Epithelial cell of proximal tubule (primary cell): Measurements from ENCODE around the gene MSANTD1. TPM values are rescaled to one million over a fixed set of nuclear protein-coding genes. Genes with fewer than 3 reads are reported as not detected.

Experiments used
- DNase-seq: peaks from one replicate; pipeline ENCODE4 v3.0.0-alpha.2; 2011; ENCODE audit warnings: low read depth
- H3K4me3 ChIP-seq: 2 replicates; pipeline ENCODE4 v1.5.1; 2011; ENCODE audit warnings: low read depth, mild to moderate bottlenecking, low read length
- total RNA-seq: library from RNA; depleted of rRNA; stranded (reverse); fragments of >200 nt; gene quantifications from 2 replicates; pipeline ENCODE4 v1.2.3, GENCODE V29; 2015
- TF ChIP-seq, protein P1 (sequence below): conservative IDR thresholded peaks from 2 replicates; pipeline ENCODE4 v1.5.1; 2012; ENCODE audit warnings: low read depth, mild to moderate bottlenecking, low read length

The MSANTD1 gene
- total RNA-seq, 1 donor from 2014 or later: not detected

DNA sequence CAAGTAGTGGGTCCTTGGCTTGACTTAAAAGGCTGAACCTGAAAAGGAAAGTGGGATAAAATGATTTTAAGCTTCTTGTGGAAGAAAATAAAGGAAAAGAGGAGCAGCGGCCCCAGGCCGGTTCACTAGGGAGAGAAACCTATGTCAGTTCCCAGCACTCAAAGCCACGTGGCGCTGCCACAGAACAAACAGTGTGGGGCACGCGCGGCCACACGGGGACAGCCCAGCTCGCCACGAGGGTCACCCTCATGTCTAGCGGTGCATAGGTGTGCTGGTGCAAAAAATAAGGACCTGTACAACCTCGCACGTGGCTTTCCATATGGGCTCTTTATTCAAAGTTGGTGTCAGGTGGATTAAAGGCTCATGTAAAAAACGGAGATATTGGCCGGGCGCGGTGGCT is 17.1 kb downstream of the MSANTD1 start:
- no peak for DNase-seq
- TF ChIP-seq, protein P1, sequence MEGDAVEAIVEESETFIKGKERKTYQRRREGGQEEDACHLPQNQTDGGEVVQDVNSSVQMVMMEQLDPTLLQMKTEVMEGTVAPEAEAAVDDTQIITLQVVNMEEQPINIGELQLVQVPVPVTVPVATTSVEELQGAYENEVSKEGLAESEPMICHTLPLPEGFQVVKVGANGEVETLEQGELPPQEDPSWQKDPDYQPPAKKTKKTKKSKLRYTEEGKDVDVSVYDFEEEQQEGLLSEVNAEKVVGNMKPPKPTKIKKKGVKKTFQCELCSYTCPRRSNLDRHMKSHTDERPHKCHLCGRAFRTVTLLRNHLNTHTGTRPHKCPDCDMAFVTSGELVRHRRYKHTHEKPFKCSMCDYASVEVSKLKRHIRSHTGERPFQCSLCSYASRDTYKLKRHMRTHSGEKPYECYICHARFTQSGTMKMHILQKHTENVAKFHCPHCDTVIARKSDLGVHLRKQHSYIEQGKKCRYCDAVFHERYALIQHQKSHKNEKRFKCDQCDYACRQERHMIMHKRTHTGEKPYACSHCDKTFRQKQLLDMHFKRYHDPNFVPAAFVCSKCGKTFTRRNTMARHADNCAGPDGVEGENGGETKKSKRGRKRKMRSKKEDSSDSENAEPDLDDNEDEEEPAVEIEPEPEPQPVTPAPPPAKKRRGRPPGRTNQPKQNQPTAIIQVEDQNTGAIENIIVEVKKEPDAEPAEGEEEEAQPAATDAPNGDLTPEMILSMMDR: no peak
- no peak overlapping the region for H3K4me3 ChIP-seq

GRCh38 chr4:3267576-3268394 is 18.8 kb downstream of the MSANTD1 start:
- DNase-seq: no peak
- TF ChIP-seq, protein P1: no peak
- H3K4me3 ChIP-seq: no peak overlapping the region

- TF ChIP-seq, protein P1: no peak
- H3K4me3 ChIP-seq: no peak overlapping the region
- DNase-seq: no peak
Measured at GRCh38 chr4:3268395-3269104, 19.6 kb downstream of the MSANTD1 start.

- TF ChIP-seq, protein P1: no peak
- DNase-seq: no peak
- H3K4me3 ChIP-seq: no peak overlapping the region
Measured at GRCh38 chr4:3269105-3269927, 20.4 kb downstream of the MSANTD1 start.

DNA sequence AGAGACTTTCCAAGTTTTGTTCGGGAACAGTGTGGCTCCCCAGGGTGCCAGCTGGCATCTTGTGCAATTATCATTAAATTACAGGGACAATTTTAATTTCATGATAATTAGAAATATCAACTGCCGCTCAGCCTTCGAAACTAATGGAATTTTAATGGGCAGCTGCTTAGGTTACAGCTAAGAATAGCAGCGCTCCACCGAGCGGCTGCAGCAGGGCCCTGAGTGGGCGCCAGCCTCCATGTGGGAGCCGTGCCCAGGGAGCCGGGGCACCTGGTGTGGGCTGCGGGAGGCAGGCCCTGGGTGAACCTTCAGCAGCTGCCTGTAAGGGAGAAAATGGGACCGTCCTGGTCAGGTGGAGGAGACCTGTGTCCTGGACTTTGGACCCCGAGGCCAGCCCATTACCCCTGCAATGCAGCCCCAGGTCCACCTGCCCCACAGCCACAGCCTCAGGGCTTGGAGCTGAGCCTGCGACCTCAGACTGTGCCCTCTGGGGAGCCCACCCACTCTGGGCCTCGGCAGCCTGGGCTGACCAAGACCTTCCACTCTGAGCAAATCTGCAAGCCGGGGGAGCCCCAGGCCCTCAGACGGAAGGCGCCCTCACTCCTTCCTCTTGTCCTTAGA is 21.1 kb downstream of the MSANTD1 start:
- TF ChIP-seq, protein P1: no peak
- no peak for DNase-seq
- H3K4me3 ChIP-seq: no peak overlapping the region

DNA sequence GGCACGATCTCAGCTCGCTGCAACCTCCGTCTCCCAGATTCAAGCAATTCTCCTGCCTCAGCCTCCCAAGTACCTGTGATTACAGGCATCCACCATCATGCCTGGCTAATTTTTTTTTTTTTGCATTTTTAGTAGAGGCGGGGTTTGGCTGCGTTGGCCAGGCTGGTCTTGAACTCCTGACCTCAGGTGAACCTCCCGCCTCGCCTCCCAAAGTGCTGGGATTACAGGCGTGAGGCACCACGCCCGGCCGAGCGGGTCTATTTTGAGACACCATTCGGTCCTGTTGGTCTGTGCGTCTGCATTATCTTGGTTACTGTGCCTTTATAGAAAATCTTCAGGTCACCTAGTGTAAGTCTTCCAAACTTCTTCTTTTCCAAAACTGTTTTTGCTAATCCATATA is 22.2 kb downstream of the MSANTD1 start:
- no peak overlapping the region for H3K4me3 ChIP-seq
- TF ChIP-seq, protein P1: no peak
- no peak for DNase-seq
